K562 (cell line): ENCODE results near the gene NKIRAS1. TPM values are rescaled to one million over a fixed set of nuclear protein-coding genes. Genes with fewer than 3 reads are reported as not detected.
A peak's percentile ranks its signal among the peaks of the same experiment; 100 is the strongest.

Experiments used
- ATAC-seq: fragments of 200-7000 bp; cut with Tn5 transposase; 3 replicates; pipeline ENCODE4 v1.9.1; 2020; ENCODE audit warnings: moderate library complexity
- BruUV-seq: library from RNA; stranded (reverse); fragments of 400-500 nt; replicated peaks from 2 replicates; lab custom pipeline; 2021; lab: Mats Ljungman, UMichigan
- CTCF ChIA-PET: fragments of 300-600 bp; formaldehyde crosslinking; extraction: SDS; loops from one replicate; lab custom pipeline; 2021; ENCODE audit warnings: low intra/inter-chr PET ratio; lab: Yijun Ruan, JAX
- POLR2A ChIA-PET: fragments of 300-600, 350-650 bp; sonication (Branson Sonifier 250); formaldehyde crosslinking; extraction: SDS; loops from one replicate; lab custom pipeline; 2021; ENCODE audit warnings: antibody characterized with exemption, inconsistent platforms; lab: Yijun Ruan, JAX
- DNase-seq, 4 experiments: peaks; one replicate each; pipeline versions ENCODE4 v3.0.0 to v3.0.0-alpha.2; 2011 to 2018; ENCODE audit warnings: low spot score in 3 of 4, mixed read lengths in 3 of 4; ENCODE audit errors: extremely low read depth in 1 of 4
- FAIRE-seq: peaks from 2 replicates; lab custom pipeline; 2011; peaks lifted over from hg19 to GRCh38; lab: Jason Lieb, UNC
- H2AFZ ChIP-seq: 2 replicates; pipeline ENCODE4 v1.6.0; 2011; ENCODE audit warnings: low read depth, low read length, control low read depth, inconsistent platforms
- H3K27ac ChIP-seq: fragments of 200-600 bp; 3 replicates; pipeline ENCODE4 v1.8.0; 2011; ENCODE audit warnings: low read depth, mild to moderate bottlenecking, control low read depth, inconsistent platforms, low read length, moderate library complexity, mixed read lengths; ENCODE audit errors: extremely low read depth
- H3K27me3 ChIP-seq, 2 experiments: fragments of 300-600 bp in 1 of 2; 2 replicates in 1 of 2; 3 replicates in 1 of 2; pipeline versions ENCODE4 v1.6.0 to v1.8.0; 2011; ENCODE audit warnings: inconsistent platforms in 2 of 2, low read length in 2 of 2, mild to moderate bottlenecking in 1 of 2, mixed read lengths in 1 of 2, moderate library complexity in 1 of 2; ENCODE audit not compliant: control insufficient read depth in 2 of 2, insufficient read depth in 2 of 2
- H3K36me3 ChIP-seq: fragments of 300-600 bp; 3 replicates; pipeline ENCODE4 v1.8.0; 2011; ENCODE audit warnings: mild to moderate bottlenecking, low read length, inconsistent platforms; ENCODE audit not compliant: control insufficient read depth, insufficient read depth
- H3K4me1 ChIP-seq, 2 experiments: fragments of 200-600 bp in 1 of 2; replicated peaks in 1 of 2; 2 replicates in 1 of 2; 3 replicates in 1 of 2; pipeline versions ENCODE4 v1.5.1 to v1.8.0; 2011; ENCODE audit warnings: inconsistent platforms in 2 of 2, low read length in 2 of 2, mild to moderate bottlenecking in 1 of 2, mixed read lengths in 1 of 2, moderate library complexity in 1 of 2; ENCODE audit not compliant: control insufficient read depth in 2 of 2, insufficient read depth in 2 of 2
- H3K4me2 ChIP-seq: 2 replicates; pipeline ENCODE4 v1.6.1; 2011; ENCODE audit warnings: low read length, control low read depth, inconsistent platforms, mixed read lengths; ENCODE audit not compliant: insufficient read depth
- H3K4me3 ChIP-seq: fragments of 200-600 bp; sonication (generic), shearing (Covaris generic); 2 replicates; pipeline ENCODE4 v1.5.1; 2016; ENCODE audit warnings: control low read depth, inconsistent platforms
- H3K79me2 ChIP-seq: fragments of 200-600 bp; 3 replicates; pipeline ENCODE4 v1.8.0; 2011; ENCODE audit warnings: low read length, inconsistent platforms; ENCODE audit not compliant: control insufficient read depth, insufficient read depth
- H3K9ac ChIP-seq, 2 experiments: 2 replicates each; pipeline versions ENCODE4 v1.6.0 to v1.6.1; 2011; ENCODE audit warnings: low read depth in 2 of 2, low read length in 2 of 2, control low read depth in 1 of 2, inconsistent platforms in 1 of 2, mild to moderate bottlenecking in 1 of 2, mixed read lengths in 1 of 2; ENCODE audit not compliant: insufficient read depth in 1 of 2
- H3K9me1 ChIP-seq: one replicate; pipeline ENCODE4 v1.6.0; 2011; ENCODE audit warnings: inconsistent platforms, mild to moderate bottlenecking, low read length, moderate library complexity; ENCODE audit not compliant: control insufficient read depth, insufficient read depth
- H3K9me3 ChIP-seq: replicated peaks from 2 replicates; pipeline ENCODE4 v1.5.1; 2011; ENCODE audit warnings: low read depth, low read length, inconsistent platforms; ENCODE audit not compliant: control insufficient read depth, insufficient read depth
- H4K20me1 ChIP-seq: replicated peaks from 2 replicates; pipeline ENCODE4 v1.6.1; 2011; ENCODE audit warnings: low read length, inconsistent platforms, mixed read lengths; ENCODE audit not compliant: control insufficient read depth, insufficient read depth
- HDGF ChIP-seq: fragments of 450-650 bp; IDR thresholded peaks from 2 replicates; pipeline ENCODE4 v1.6.1; 2016
- KLF10 ChIP-seq: fragments of 250-450 bp; sonication (Bioruptor Pico); IDR thresholded peaks from 2 replicates; pipeline ENCODE4 v1.6.1; 2021; ENCODE audit warnings: matching md5 sums
- RCOR1 ChIP-seq, 2 experiments: IDR thresholded peaks; 2 replicates each; pipeline ENCODE4 v1.6.1; 2012; ENCODE audit warnings: low read depth in 2 of 2, low read length in 2 of 2, borderline replicate concordance in 1 of 2, improper control_type of control experiment in 1 of 2
- TSC22D4 ChIP-seq: fragments of 450-650 bp; IDR thresholded peaks from 2 replicates; pipeline ENCODE4 v1.6.1; 2016; ENCODE audit warnings: missing genetic modification characterization, missing biosample characterization, control low read depth
- ZNF212 ChIP-seq: fragments of 450-650 bp; formaldehyde crosslinking; IDR thresholded peaks from 2 replicates; pipeline ENCODE4 v1.4.0; 2020; ENCODE audit warnings: mild to moderate bottlenecking
- WGBS: fragments of 100-300 bp; shearing (Covaris generic); methylation state at CpG from one replicate; pipeline ENCODE4 v1.1.6; 2016; ENCODE audit warnings: low coverage, mixed read lengths; ENCODE audit not compliant: insufficient coverage; ENCODE audit errors: missing lambda C conversion rate; 5-methylcytosine and 5-hydroxymethylcytosine counted together
- in situ Hi-C: fragments of 300-500 bp; cut with MboI; formaldehyde crosslinking; loops from 4 replicates; pipeline ENCODE4 v1.15.0; 2018; ENCODE audit warnings: inconsistent platforms, mixed read lengths
- intact Hi-C: fragments of 100-400 bp; cut with micrococcal nuclease; formaldehyde crosslinking; loops from 2 replicates; pipeline ENCODE4 v1.14.2; 2022
- polyA plus RNA-seq, 8 experiments: library from polyadenylated mRNA; depleted of rRNA in 4 of 8; stranded (reverse) in 5 of 8; unstranded in 3 of 8; fragments of >200 nt; fragmentation: Nextera tagmentation in 2 of 8; fragmentation: Illumina TruSeq in 1 of 8; extraction: Ambion mirVana in 2 of 8; extraction: Trizol in 1 of 8; gene quantifications; 2 replicates each; pipeline versions ENCODE4 v1.2.1 to v1.2.3, GENCODE V29; 2011 to 2014; ENCODE audit warnings: inconsistent platforms in 1 of 8, missing spikeins in 1 of 8
- total RNA-seq, 7 experiments: library from RNA; depleted of rRNA in 6 of 7; stranded (reverse); fragments of >200 nt in 6 of 7; fragmentation: Illumina TruSeq in 2 of 7; extraction: Trizol in 2 of 7; gene quantifications; 2 replicates each; pipeline versions ENCODE4 v1.2.1 to v1.2.3, GENCODE V29; 2011 to 2021; ENCODE audit warnings: low replicate concordance in 1 of 7
- TF ChIP-seq, protein P1 (sequence below): IDR thresholded peaks from 2 replicates; pipeline ENCODE4 v1.6.1; 2016; ENCODE audit warnings: missing genetic modification characterization, missing compliant biosample characterization
- TF ChIP-seq, protein P2 (sequence below): fragments of 250-450 bp; sonication (Bioruptor Pico); IDR thresholded peaks from 2 replicates; pipeline ENCODE4 v1.8.0; 2021; ENCODE audit warnings: borderline replicate concordance, mild to moderate bottlenecking, moderate library complexity; ENCODE audit not compliant: poor library complexity, severe bottlenecking
- TF ChIP-seq, protein P3 (sequence below): IDR thresholded peaks from 2 replicates; pipeline ENCODE4 v1.6.1; 2012; ENCODE audit warnings: low read depth, low read length, improper control_type of control experiment, borderline replicate concordance
- TF ChIP-seq, protein P4 (sequence below): fragments of 450-650 bp; IDR thresholded peaks from 2 replicates; pipeline ENCODE4 v1.6.1; 2016
- TF ChIP-seq, protein P5 (sequence below): fragments of 450-650 bp; formaldehyde crosslinking; IDR thresholded peaks from 2 replicates; pipeline ENCODE4 v1.4.0; 2020; ENCODE audit warnings: mild to moderate bottlenecking, moderate library complexity

The NKIRAS1 gene
- total and polyA plus RNA-seq, 9 of the 15 experiments (the other 6 are each of a cell fraction or from before 2014, with no cell fraction given): 5.1 to 10.3 (median 6.3) TPM

DNA sequence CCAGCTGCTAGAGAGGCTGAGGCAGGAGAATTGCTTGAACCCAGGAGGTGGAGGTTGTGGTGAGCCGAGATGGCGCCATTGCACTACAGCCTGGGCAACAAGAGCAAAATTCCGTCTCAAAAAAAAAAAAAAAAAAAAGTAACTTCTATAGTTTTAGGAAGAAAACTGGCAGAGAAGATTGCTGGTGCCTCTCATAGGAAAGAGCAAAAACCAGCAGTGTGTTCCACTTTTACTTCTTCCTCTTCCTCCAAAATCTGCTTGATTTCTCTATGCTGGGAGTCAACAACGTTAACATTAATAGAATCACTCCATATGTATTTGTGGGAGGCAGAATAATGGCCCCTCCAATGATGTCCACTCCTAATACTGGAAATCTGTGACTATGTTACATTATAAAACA is 15.8 kb upstream of the NKIRAS1 start:
- no peaks in the 10 kb centered on the region; a peak in 1 of 5 replicates for H3K4me1 ChIP-seq
- POLR2A ChIA-PET: interaction anchor here (1.1 to 8.9 kb wide), 2 partner anchors 8 to 14 kb away, joined by 5 to 81 read pairs; partner anchors contain the start of genes NKIRAS1 and RPL15

More for the DNA sequence above, 15.8 kb upstream of the NKIRAS1 start:
- FAIRE-seq: no peak
- Histone ChIP-seq H2AFZ (peak overlapping the region; percentile 26), H3K4me3 (no peak overlapping the region), H3K9me1 (no peaks in the 10 kb centered on the region), H3K9me3 (no peaks in the 10 kb centered on the region), H3K36me3 (no peaks in the 10 kb centered on the region), H3K27me3 (no peaks in the 10 kb centered on the region), H4K20me1 (no peaks in the 10 kb centered on the region), H3K27ac (no peak overlapping the region), H3K4me2 (no peak overlapping the region), H3K79me2 (no peaks in the 10 kb centered on the region), H3K9ac (no peak overlapping the region)
- WGBS: 69% methylated on average over 4 of the region's 4 CpGs
- DNase-seq: no peak
- TF ChIP-seq ZNF212 (no peak), KLF10 (CRISPR knock-in tag) (no peak), RCOR1 (IDR thresholded peaks at IDR 0.05; ENCODE audit: borderline replicate concordance in 1 of 2, low read depth in 2 of 2, low read length in 2 of 2) (no peak), TSC22D4 (tag) (no peak), HDGF (no peak)
- TF ChIP-seq, protein P1, sequence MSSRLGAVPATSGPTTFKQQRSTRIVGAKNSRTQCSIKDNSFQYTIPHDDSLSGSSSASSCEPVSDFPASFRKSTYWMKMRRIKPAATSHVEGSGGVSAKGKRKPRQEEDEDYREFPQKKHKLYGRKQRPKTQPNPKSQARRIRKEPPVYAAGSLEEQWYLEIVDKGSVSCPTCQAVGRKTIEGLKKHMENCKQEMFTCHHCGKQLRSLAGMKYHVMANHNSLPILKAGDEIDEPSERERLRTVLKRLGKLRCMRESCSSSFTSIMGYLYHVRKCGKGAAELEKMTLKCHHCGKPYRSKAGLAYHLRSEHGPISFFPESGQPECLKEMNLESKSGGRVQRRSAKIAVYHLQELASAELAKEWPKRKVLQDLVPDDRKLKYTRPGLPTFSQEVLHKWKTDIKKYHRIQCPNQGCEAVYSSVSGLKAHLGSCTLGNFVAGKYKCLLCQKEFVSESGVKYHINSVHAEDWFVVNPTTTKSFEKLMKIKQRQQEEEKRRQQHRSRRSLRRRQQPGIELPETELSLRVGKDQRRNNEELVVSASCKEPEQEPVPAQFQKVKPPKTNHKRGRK: no peak
- TF ChIP-seq, protein P2, sequence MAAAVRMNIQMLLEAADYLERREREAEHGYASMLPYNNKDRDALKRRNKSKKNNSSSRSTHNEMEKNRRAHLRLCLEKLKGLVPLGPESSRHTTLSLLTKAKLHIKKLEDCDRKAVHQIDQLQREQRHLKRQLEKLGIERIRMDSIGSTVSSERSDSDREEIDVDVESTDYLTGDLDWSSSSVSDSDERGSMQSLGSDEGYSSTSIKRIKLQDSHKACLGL (CRISPR knock-in tag): no peak
- TF ChIP-seq, protein P3, sequence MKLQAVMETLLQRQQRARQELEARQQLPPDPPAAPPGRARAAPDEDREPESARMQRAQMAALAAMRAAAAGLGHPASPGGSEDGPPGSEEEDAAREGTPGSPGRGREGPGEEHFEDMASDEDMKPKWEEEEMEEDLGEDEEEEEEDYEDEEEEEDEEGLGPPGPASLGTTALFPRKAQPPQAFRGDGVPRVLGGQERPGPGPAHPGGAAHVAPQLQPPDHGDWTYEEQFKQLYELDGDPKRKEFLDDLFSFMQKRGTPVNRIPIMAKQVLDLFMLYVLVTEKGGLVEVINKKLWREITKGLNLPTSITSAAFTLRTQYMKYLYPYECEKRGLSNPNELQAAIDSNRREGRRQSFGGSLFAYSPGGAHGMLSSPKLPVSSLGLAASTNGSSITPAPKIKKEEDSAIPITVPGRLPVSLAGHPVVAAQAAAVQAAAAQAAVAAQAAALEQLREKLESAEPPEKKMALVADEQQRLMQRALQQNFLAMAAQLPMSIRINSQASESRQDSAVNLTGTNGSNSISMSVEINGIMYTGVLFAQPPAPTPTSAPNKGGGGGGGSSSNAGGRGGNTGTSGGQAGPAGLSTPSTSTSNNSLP: no peak
- TF ChIP-seq, protein P4, sequence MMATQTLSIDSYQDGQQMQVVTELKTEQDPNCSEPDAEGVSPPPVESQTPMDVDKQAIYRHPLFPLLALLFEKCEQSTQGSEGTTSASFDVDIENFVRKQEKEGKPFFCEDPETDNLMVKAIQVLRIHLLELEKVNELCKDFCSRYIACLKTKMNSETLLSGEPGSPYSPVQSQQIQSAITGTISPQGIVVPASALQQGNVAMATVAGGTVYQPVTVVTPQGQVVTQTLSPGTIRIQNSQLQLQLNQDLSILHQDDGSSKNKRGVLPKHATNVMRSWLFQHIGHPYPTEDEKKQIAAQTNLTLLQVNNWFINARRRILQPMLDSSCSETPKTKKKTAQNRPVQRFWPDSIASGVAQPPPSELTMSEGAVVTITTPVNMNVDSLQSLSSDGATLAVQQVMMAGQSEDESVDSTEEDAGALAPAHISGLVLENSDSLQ: no peak
- TF ChIP-seq, protein P5, sequence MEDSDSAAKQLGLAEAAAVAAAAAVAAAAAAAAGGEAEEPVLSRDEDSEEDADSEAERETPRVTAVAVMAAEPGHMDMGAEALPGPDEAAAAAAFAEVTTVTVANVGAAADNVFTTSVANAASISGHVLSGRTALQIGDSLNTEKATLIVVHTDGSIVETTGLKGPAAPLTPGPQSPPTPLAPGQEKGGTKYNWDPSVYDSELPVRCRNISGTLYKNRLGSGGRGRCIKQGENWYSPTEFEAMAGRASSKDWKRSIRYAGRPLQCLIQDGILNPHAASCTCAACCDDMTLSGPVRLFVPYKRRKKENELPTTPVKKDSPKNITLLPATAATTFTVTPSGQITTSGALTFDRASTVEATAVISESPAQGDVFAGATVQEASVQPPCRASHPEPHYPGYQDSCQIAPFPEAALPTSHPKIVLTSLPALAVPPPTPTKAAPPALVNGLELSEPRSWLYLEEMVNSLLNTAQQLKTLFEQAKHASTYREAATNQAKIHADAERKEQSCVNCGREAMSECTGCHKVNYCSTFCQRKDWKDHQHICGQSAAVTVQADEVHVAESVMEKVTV (CRISPR knock-in tag): no peak
- in situ Hi-C loops (no loop called here), intact Hi-C loops (no loop called here)
- no TSS peak for BruUV-seq
- no peak for ATAC-seq
- CTCF ChIA-PET: no interaction called here
